CD14-positive monocyte (primary cell): Measurements from ENCODE around the gene PER2. TPM values are rescaled to one million over a fixed set of nuclear protein-coding genes. Genes with fewer than 3 reads are reported as not detected.

ENCODE experiments used
- DNase-seq, 3 donors: peaks; one replicate each; pipeline ENCODE4 v3.0.0-alpha.2; 2011 to 2022
- H2AFZ ChIP-seq: 2 replicates; pipeline ENCODE4 v1.6.0; 2012; ENCODE audit warnings: mild to moderate bottlenecking, low read depth, low read length, inconsistent platforms; ENCODE audit not compliant: insufficient read depth, poor library complexity, severe bottlenecking
- H3K27ac ChIP-seq, 2 donors: 1 replicate in 1 of 2; 2 replicates in 1 of 2; pipeline ENCODE4 v1.5.1; 2012 to 2013; ENCODE audit warnings: low read length in 2 of 2, control low read depth in 1 of 2, inconsistent platforms in 1 of 2, low read depth in 1 of 2, mild to moderate bottlenecking in 1 of 2
- H3K27me3 ChIP-seq, 2 donors: one replicate each; pipeline versions ENCODE4 v1.6.0 to v1.6.1; 2011 to 2013; ENCODE audit warnings: low read length in 2 of 2; ENCODE audit not compliant: control insufficient read depth in 2 of 2, insufficient read depth in 2 of 2
- H3K36me3 ChIP-seq, 2 donors: replicated peaks in 1 of 2; 1 replicate in 1 of 2; 2 replicates in 1 of 2; pipeline versions ENCODE4 v1.5.1 to v1.6.1; 2012 to 2013; ENCODE audit warnings: low read length in 2 of 2, control low read depth in 1 of 2, inconsistent platforms in 1 of 2, mild to moderate bottlenecking in 1 of 2; ENCODE audit not compliant: insufficient read depth in 2 of 2, control insufficient read depth in 1 of 2
- H3K4me1 ChIP-seq, 2 donors: 1 replicate in 1 of 2; 2 replicates in 1 of 2; pipeline versions ENCODE4 v1.5.1 to v1.6.1; 2012 to 2013; ENCODE audit warnings: low read length in 2 of 2, control low read depth in 1 of 2, inconsistent platforms in 1 of 2, mild to moderate bottlenecking in 1 of 2, moderate library complexity in 1 of 2; ENCODE audit not compliant: insufficient read depth in 2 of 2, control insufficient read depth in 1 of 2
- H3K4me2 ChIP-seq: replicated peaks from 2 replicates; pipeline ENCODE3; 2012; ENCODE audit warnings: low read length, moderate library complexity, mild to moderate bottlenecking; ENCODE audit not compliant: poor library complexity, severe bottlenecking; ENCODE audit errors: extremely low read depth
- H3K4me3 ChIP-seq, 3 experiments: fragments of 200-600 bp in 1 of 3; sonication (generic) in 1 of 3; replicated peaks in 1 of 3; 1 replicate in 2 of 3; 2 replicates in 1 of 3; pipeline ENCODE4 v1.5.1; 2011 to 2013; ENCODE audit warnings: low read length in 3 of 3, mild to moderate bottlenecking in 3 of 3, control low read depth in 2 of 3, low read depth in 2 of 3, inconsistent platforms in 1 of 3, moderate library complexity in 1 of 3
- H3K79me2 ChIP-seq: 2 replicates; pipeline ENCODE4 v1.6.0; 2012; ENCODE audit warnings: mild to moderate bottlenecking, control low read depth, inconsistent platforms, low read length, moderate library complexity; ENCODE audit not compliant: insufficient read depth
- H3K9ac ChIP-seq: 2 replicates; pipeline ENCODE4 v1.6.0; 2017; ENCODE audit warnings: low read length, mild to moderate bottlenecking; ENCODE audit not compliant: insufficient read depth, poor library complexity, severe bottlenecking
- H3K9me3 ChIP-seq, 2 donors: replicated peaks in 1 of 2; 1 replicate in 1 of 2; 2 replicates in 1 of 2; pipeline versions ENCODE4 v1.5.1 to v1.6.1; 2012 to 2013; ENCODE audit warnings: low read length in 2 of 2, control low read depth in 1 of 2; ENCODE audit not compliant: control insufficient read depth in 1 of 2, insufficient read depth in 1 of 2
- H4K20me1 ChIP-seq: 2 replicates; pipeline ENCODE4 v1.6.0; 2012; ENCODE audit warnings: mild to moderate bottlenecking, low read length, control low read depth, moderate library complexity; ENCODE audit not compliant: insufficient read depth
- H3K27ac Mint-ChIP-seq, 7 donors: one replicate each; pipeline ENCODE4 v1.8.0; 2020; ENCODE audit warnings: mild to moderate bottlenecking in 7 of 7, mixed read lengths in 7 of 7, moderate library complexity in 6 of 7, inconsistent platforms in 2 of 7
- H3K27me3 Mint-ChIP-seq, 3 donors: one replicate each; pipeline ENCODE4 v1.8.0; 2021 to 2022; ENCODE audit warnings: low read depth in 3 of 3, mild to moderate bottlenecking in 3 of 3, mixed read lengths in 3 of 3, moderate library complexity in 3 of 3, inconsistent platforms in 1 of 3
- H3K36me3 Mint-ChIP-seq, 2 donors: one replicate each; pipeline ENCODE4 v1.8.0; 2020; ENCODE audit warnings: mixed read lengths in 2 of 2, inconsistent platforms in 1 of 2, mild to moderate bottlenecking in 1 of 2
- H3K4me1 Mint-ChIP-seq: one replicate; pipeline ENCODE4 v1.8.0; 2020; ENCODE audit warnings: mild to moderate bottlenecking, mixed read lengths
- H3K4me3 Mint-ChIP-seq, 2 donors: one replicate each; pipeline ENCODE4 v1.8.0; 2020; ENCODE audit warnings: mild to moderate bottlenecking in 2 of 2, mixed read lengths in 2 of 2, moderate library complexity in 1 of 2
- H3K9me3 Mint-ChIP-seq, 7 donors: one replicate each; pipeline ENCODE4 v1.8.0; 2020 to 2022; ENCODE audit warnings: mixed read lengths in 7 of 7, mild to moderate bottlenecking in 6 of 7, moderate library complexity in 6 of 7, inconsistent platforms in 2 of 7
- CTCF ChIP-seq: fragments of 200-600 bp; IDR thresholded peaks from one replicate; pipeline ENCODE4 v1.8.0; 2022; ENCODE audit warnings: antibody characterized with exemption, mild to moderate bottlenecking
- WGBS: methylation state at CpG from one replicate; pipeline ENCODE4 v1.1.5; 2013; ENCODE audit warnings: missing lambda C conversion rate; ENCODE audit not compliant: insufficient coverage; 5-methylcytosine and 5-hydroxymethylcytosine counted together
- intact Hi-C, 2 donors: fragments of 100-400 bp; cut with micrococcal nuclease; formaldehyde crosslinking; loops; one replicate each; pipeline versions ENCODE4 v1.15.0 to v1.15.1; 2023
- polyA plus RNA-seq, 3 donors: library from polyadenylated mRNA; depleted of rRNA in 1 of 3; unstranded in 2 of 3; stranded (reverse) in 1 of 3; fragments of 300-500 nt in 2 of 3; fragments of >200 nt in 1 of 3; fragmentation: Illumina TruSeq in 2 of 3; gene quantifications; 1 replicate in 2 of 3; 2 replicates in 1 of 3; pipeline ENCODE4 v1.2.3, GENCODE V29; 2012 to 2021

PER2 gene
- polyA plus RNA-seq, 3 donors, result 1.6 to 5.6 (median 3.1) TPM

- Mint-ChIP-seq H3K27ac (peak overlapping the region in 3 of 7 donors; percentile 6 to 50 (median 48)), H3K4me1 (no peaks in the 10 kb centered on the region), H3K27me3 (peaks cover 0 to 2% (median 2%) of the 10 kb centered on the region in 3 donors), H3K9me3 (no peaks in the 10 kb centered on the region), H3K36me3 (peaks cover 81 to 96% of the 10 kb centered on the region in 2 donors), H3K4me3 (no peak overlapping the region)
- Histone ChIP-seq H3K9ac (no peak overlapping the region), H4K20me1 (no peaks in the 10 kb centered on the region), H3K4me3 (no peak overlapping the region), H3K79me2 (no peaks in the 10 kb centered on the region), H2AFZ (no peak overlapping the region), H3K27me3 (no peaks in the 10 kb centered on the region), H3K27ac (no peak overlapping the region), H3K9me3 (no peaks in the 10 kb centered on the region), H3K4me2 (no peak overlapping the region), H3K36me3 (peaks cover 64 to 92% of the 10 kb centered on the region in 2 donors), H3K4me1 (no peaks in the 10 kb centered on the region)
- no CpG with 5 or more reads among the region's 4 CpGs for WGBS
- intact Hi-C loops, result no loop called here
- TF ChIP-seq CTCF, result no peak
- DNase-seq, result no peak
Measured at GRCh38 chr2:238254095-238254723, 34.2 kb downstream of the PER2 start.

- Histone ChIP-seq H4K20me1 (no peaks in the 10 kb centered on the region), H3K4me3 (no peak overlapping the region), H3K9ac (no peak overlapping the region), H3K27me3 (no peaks in the 10 kb centered on the region), H3K36me3 (peaks cover 58 to 87% of the 10 kb centered on the region in 2 donors), H3K79me2 (no peaks in the 10 kb centered on the region), H3K4me1 (no peaks in the 10 kb centered on the region), H3K27ac (no peak overlapping the region), H3K9me3 (no peaks in the 10 kb centered on the region), H2AFZ (no peak overlapping the region), H3K4me2 (no peak overlapping the region)
- WGBS, result 98% methylated on average over 34 of the region's 35 CpGs
- Mint-ChIP-seq H3K27me3 (peaks cover 0 to 2% (median 2%) of the 10 kb centered on the region in 3 donors), H3K4me1 (no peaks in the 10 kb centered on the region), H3K36me3 (peaks cover 77 to 93% of the 10 kb centered on the region in 2 donors), H3K4me3 (no peak overlapping the region), H3K27ac (peak overlapping the region in 2 of 7 donors; percentile 26 to 46), H3K9me3 (no peaks in the 10 kb centered on the region)
- TF ChIP-seq CTCF, result no peak
- DNase-seq, result no peak
- intact Hi-C loops, result no loop called here
Measured at GRCh38 chr2:238252766-238253630, 35.4 kb downstream of the PER2 start.
